IPS DF 4.7 (cell line): Measurements from ENCODE around the gene WIZ.

Experiments
- DNase-seq: peaks from one replicate; pipeline ENCODE4 v3.0.0-alpha.2; 2013; ENCODE audit warnings: low spot score; ENCODE audit errors: extremely low read depth

WIZ gene

DNA sequence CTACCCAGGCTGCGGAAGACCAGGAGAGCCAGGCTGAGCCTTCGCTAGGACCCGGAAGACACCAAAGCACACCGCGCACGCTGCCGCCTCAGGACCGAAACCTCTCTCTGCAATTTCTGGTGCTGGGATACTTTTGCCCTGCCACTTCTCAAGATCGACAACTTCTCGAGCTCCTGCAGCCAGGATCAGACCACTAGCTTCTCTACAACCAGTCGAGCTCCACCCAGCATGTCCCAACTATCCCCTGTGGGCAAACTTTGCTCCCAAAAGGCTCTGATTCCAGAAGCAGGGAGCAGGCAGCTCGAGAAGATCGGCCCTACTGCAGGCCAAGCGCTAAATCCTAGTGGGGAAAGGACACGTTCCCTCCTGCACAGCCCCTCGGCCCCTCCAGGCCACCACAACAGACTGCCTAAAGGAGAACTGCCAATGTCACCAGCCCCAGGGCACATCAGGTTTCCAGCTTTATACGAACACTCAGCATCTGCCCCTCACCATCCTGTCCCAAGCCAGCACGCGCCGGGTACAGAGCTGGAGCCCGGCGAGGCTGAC lies 71.1 kb downstream of the WIZ start:
- DNase-seq, result no peak

DNA sequence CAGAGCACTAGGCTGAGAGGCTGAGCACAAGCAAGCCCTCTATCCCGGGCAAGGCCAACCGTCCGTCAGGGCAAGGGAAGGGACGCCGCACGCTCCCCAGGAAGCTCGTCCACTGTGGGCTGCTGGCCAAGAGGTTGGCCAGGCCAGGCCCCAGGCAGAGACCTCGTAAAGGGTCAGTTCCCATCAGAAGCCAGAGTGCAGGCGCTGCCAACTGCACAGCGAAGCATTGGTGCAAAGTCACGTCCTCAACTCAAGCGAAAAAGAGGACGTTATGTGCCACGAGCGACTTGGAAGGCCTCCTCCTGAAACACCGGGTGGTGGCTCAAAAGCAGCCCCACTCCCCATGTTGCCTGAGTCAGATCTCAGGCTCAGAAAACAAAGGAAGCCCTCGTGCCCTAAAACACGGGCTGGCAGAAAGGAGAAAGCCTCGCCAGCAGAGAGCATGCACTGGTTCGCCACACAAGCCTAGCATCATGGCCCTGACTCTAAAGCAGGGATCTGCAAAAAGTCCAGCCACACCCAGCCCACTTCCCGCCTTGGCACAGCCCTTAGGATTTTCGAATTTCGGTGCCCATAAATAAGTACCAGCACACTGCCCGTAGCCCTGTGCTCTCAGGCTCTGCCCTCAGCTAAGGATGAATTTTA lies 74.8 kb downstream of the WIZ start:
- no peak for DNase-seq

DNA sequence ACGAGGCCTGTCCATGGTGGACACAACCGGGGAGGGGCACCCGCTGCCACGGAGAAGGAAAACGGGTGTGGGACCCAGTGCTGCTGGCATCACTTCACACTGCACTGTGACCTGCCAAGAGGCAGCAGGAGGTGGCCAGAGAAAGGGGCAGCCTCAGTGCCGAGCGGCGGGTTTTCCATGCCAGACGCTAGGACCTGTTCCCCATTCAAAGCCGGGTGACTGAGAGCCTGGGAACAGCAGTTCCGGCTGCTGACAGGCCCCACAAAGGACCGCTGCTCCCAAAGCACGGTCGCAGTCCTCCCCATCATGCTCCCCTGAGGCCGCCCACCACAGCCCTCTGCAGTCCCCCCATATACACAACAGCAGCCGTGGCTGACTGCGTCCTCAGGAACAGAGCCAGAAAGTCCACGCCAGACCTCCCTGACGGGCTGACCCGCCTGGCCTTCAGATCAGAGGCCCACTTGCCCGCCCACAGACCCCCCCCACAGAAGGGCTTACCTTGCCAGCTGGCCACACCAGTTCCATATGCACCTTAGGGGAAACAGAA lies 75.6 kb downstream of the WIZ start:
- no peak for DNase-seq

DNA sequence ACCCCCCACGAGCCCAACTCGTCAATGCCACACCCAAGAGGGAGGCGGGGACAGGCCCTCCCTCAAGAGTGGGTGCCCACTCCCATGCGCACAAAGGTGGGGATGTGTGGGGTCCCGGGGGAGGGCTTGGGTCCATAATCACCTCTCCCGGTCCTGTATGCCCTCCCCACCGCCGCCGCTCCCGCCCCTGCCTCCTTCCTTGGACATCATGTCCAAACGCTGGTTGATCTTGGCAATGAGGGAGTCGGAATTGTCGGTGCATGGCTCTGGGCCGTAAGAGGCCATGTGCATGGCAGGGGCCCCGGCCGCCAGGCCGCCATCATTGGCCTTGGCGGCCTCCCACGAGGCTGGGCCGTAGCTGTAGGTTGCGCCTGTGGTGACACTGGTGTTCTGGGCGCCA lies 76.1 kb downstream of the WIZ start:
- no peak for DNase-seq

DNA sequence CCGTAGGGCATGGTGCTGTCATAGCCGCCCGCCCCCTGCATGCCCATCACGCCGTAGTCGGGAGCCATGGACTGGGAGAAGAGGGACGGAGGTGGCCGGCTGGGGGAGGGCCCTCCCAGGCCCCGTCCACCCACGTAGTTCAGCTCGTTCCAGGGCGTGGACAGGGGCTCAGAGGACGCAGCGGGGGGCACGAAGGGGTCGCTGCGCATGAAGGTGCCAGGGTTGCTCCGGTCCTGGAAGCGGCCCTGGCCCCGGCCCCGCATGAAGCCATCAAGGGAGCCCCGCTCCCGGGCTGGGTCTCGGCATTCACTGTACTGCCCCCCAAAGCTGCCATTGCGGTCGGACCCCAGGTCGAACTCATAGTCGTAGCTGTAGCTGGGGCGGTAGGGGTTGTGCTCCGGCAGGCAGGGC lies 76.9 kb downstream of the WIZ start:
- no peak for DNase-seq

DNA sequence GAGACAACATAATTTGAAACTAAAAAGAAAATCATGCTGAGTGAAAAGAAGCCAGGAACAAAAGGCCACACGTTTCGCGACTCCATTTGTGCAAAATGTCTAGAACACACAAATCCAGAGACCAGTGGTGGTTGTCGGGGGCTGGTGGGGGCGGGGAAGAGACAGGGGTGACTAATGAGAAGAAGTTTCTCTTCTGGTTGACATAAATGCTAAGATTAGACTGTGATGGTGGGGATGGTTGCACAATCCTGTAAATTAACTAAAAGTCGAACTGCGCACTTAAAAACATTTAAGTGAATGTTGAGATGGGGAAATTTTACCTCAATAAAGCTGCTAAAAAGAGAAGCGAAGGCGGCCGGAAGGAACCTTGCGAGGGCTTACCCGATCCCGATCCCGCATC lies 77.3 kb downstream of the WIZ start:
- no peak for DNase-seq

DNA sequence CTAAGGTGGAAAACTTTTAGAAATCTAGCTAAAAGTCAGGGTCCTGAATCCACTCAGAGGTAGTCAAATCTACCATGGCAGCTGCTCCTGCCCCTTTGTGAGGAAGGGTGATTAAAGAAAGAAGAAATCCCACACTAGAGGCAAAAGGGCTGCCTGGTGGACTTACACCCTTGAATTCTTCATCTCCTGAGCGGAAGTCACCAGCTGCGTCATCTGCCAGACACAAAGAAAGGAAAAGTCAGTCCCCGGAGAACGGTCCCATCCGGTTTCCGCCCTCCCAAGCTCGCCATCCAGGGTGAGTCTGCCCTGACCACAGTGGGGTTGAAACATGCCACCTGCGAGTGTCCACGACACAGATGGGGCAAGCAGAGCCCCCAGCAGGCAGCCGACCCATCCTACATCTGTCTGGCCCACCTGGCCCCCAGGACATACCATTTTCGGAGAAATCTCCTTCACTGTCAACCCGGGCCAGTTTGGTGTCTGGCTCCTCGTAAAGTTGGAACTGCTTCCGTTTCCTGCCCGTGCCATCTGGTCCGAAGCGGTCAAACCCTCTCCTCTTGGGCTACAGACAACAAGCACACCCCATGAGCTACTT lies 77.9 kb downstream of the WIZ start:
- no peak for DNase-seq

DNA sequence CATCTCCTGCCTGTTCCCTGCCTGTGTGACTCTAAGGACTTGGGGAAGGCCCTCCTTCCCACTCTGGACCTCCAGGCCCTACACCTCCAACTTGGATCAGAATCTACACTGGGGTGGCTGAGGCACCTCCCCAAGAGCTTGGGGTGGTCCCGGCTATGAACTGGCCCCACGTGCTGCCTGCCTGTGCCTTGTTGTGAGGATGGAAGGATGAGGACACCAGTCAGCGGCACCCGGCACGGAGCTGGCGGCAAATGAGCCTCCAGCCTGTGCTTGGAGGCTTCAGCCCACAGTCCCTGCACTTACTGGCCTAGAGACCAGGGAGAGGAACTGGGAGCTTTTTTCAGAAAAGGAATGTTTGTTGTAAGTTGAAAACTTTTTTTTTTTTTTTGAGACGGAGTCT lies 78.6 kb downstream of the WIZ start:
- DNase-seq, result no peak
